Measurements from ENCODE around the gene PPP2R5C.

The PPP2R5C gene

DNA sequence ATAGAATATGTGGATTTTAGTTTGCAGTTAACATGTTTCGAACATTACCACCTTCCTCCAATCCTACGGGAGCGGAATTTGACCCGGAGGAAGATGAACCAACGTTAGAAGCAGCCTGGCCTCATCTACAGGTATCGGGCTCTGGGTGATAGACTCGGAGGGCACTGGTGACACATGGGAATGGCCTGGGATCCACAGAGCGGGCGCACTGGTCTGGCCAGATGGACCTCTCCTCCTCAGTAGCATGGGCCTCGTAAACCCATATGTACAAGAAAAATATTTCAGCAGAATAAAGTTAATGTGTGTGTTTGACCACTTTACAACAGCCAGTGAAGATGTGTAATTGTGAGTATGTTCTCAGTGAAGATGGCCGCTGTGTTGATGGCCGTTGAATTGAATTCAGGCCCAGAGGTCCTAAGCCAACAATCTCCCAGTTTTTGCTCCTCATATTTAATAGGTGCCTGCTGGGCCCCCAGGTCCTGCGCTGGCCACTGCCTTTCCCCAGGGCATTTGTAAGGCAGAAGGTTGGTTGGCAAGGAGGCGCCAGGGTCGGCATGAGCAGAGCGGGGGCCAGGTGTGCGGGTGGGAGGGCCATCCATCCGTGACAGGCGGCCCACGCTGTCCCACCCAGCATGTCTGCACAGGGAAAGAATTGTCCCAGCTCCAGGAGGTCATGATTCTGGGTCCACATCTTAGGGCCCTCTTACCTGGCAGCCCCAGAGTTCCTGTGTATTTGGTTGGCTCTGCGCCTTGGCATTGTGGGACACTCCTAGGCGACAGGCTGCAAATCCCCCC, 120.8 kb downstream of the PPP2R5C start:
- Histone ChIP-seq H3K27me3 (replicated peaks) (no peaks in the 10 kb centered on the region), H3K4me3 (ENCODE audit: low read depth, low read length) (no peak overlapping the region), H3K27ac (no peak overlapping the region), H3K36me3 (replicated peaks) (peaks cover 9% of the 10 kb centered on the region)
- no peak for DNase-seq
- TF ChIP-seq, protein P1, sequence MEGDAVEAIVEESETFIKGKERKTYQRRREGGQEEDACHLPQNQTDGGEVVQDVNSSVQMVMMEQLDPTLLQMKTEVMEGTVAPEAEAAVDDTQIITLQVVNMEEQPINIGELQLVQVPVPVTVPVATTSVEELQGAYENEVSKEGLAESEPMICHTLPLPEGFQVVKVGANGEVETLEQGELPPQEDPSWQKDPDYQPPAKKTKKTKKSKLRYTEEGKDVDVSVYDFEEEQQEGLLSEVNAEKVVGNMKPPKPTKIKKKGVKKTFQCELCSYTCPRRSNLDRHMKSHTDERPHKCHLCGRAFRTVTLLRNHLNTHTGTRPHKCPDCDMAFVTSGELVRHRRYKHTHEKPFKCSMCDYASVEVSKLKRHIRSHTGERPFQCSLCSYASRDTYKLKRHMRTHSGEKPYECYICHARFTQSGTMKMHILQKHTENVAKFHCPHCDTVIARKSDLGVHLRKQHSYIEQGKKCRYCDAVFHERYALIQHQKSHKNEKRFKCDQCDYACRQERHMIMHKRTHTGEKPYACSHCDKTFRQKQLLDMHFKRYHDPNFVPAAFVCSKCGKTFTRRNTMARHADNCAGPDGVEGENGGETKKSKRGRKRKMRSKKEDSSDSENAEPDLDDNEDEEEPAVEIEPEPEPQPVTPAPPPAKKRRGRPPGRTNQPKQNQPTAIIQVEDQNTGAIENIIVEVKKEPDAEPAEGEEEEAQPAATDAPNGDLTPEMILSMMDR (IDR thresholded peaks at IDR 0.05; ENCODE audit: low read depth, low read length, missing control alignments): no peak
- in situ Hi-C loops (cut with HindIII; ENCODE audit: low pct_ligation_motif_present, low sequenced_read_pairs): no loop called here

DNA sequence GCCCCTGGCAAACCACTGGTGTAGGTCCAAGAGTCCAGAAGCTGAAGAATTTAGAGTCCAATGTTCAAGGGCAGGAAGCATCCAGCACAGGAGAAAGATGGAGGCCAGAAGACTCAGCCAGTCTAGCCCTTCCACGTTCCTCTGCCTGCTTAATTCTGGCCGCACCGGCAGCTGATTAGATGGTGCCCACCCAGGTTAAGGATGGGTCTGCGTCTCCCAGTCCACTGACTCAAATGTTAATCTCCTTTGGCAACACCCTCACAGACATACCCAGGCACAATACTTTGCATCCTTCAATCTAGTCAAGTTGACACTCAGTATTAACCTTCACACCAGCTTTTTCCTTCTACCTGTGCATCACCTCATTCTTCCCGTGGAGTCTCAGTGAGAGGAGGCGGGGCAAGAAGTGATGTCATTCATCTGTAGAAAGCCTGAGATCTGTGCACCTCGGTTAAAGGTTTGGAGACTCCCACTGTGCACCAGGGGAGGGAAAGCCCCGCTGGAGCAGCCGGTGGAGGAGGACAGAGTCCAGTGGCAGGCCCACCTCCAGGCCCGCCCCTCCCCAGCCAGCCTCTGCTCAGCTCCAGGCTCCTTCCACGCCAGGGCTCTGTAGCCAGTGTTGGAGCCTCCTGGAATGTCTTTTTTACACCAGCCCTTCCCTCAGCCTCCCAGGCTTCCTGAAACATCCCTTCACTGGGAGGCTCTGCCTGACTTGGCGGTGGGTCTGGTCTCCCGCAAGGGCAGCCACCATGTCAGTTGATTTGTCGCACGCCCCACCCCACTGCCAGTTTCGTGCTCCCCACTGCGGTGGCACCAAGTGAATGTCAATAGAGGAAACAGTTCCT, 122.8 kb downstream of the PPP2R5C start:
- Histone ChIP-seq H3K27ac (no peak overlapping the region), H3K36me3 (replicated peaks) (peaks cover 16% of the 10 kb centered on the region), H3K4me3 (ENCODE audit: low read depth, low read length) (no peak overlapping the region), H3K27me3 (replicated peaks) (no peaks in the 10 kb centered on the region)
- TF ChIP-seq, protein P1 (IDR thresholded peaks at IDR 0.05; ENCODE audit: low read depth, low read length, missing control alignments): no peak
- no peak for DNase-seq
- in situ Hi-C loops (cut with HindIII; ENCODE audit: low pct_ligation_motif_present, low sequenced_read_pairs): no loop called here

DNA sequence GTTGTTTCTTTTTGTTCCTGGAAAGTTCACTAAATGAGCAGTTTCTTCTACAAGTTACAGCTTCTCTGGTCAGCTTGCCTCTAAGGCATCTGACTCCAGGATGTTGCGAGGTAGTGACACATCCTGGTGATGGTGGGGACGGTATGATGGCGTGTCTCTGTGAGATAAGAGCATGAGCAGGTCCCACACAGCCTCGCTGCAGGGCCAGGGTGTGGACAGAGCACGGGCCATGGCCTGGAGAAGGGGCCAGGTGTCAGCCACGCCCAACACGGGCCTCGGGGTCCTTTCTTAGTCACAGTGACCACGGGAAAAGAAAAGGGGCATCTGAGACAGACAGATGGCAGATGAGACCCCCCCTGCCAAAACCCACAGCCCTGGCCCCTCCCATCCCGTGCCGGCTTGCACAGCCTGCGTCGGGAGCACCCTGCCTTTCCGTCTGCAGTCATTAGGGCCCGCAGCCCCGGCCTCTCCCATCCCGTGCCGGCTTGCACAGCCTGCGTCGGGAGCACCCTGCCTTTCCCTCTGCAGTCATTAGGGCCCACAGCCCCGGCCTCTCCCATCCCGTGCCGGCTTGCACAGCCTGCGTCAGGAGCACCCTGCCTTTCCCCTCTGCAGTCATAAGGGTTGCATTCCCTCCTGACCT, 123.5 kb downstream of the PPP2R5C start:
- no peaks in the 10 kb centered on the region for H3K27me3 ChIP-seq (replicated peaks)
- TF ChIP-seq, protein P1 (IDR thresholded peaks at IDR 0.05; ENCODE audit: low read depth, low read length, missing control alignments): no peak
- in situ Hi-C loops (cut with HindIII; ENCODE audit: low pct_ligation_motif_present, low sequenced_read_pairs): no loop called here

DNA sequence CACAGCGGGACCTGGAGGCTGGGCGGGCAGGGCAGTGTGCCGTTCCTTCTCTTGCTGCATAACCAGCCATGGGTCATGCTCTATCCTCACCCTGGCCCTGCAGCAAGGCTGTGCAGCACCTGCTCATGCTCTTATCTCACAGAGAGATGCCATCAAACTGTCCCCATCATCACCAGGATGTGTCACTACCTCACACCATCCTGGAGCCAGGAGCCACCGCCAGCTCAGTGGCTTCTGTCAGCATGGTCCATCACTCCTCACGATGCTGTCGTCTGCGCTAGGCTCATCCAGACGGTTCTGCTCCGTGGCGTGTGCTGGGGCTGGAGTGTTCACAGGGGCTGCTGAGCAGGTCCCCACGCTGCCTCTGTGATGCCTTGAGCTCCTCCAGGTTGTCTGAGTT, 125.7 kb downstream of the PPP2R5C start:
- H3K4me3 ChIP-seq (ENCODE audit: low read depth, low read length): no peak overlapping the region
- H3K36me3 ChIP-seq (replicated peaks): peaks cover 18% of the 10 kb centered on the region
- TF ChIP-seq, protein P1 (IDR thresholded peaks at IDR 0.05; ENCODE audit: low read depth, low read length, missing control alignments): no peak
- no peaks in the 10 kb centered on the region for H3K27me3 ChIP-seq (replicated peaks)
- in situ Hi-C loops (cut with HindIII; ENCODE audit: low pct_ligation_motif_present, low sequenced_read_pairs): no loop called here
- no peak for DNase-seq
- H3K27ac ChIP-seq: no peak overlapping the region

More for the DNA sequence above, 123.5 kb downstream of the PPP2R5C start:
- peaks cover 17% of the 10 kb centered on the region for H3K36me3 ChIP-seq (replicated peaks)
- H3K27ac ChIP-seq: no peak overlapping the region
- H3K4me3 ChIP-seq (ENCODE audit: low read depth, low read length): no peak overlapping the region
- DNase-seq: no peak

DNA sequence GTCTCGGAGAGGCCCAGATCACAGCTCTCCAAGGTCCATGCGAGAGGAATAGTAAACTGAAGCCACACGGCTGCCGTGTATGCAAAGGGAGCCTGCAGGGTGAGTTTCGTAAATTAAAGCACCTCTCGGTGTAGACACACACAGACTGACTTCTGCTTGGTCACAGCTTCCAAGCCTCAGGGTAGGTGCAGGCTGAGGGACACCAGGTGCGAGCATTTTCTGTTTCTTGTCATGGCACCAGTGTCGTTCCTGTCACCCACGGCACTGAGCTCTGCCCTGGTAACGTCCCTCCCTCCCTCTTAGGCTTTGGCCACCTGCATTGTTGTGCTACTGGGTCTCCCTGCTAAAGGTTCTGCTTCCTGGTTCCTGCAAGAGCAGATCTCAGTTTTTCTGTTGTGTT, 126.7 kb downstream of the PPP2R5C start:
- in situ Hi-C loops (cut with HindIII; ENCODE audit: low pct_ligation_motif_present, low sequenced_read_pairs): no loop called here
- Histone ChIP-seq H3K36me3 (replicated peaks) (peaks cover 20% of the 10 kb centered on the region), H3K4me3 (ENCODE audit: low read depth, low read length) (no peak overlapping the region), H3K27ac (no peak overlapping the region), H3K27me3 (replicated peaks) (no peaks in the 10 kb centered on the region)
- DNase-seq: no peak
- TF ChIP-seq, protein P1 (IDR thresholded peaks at IDR 0.05; ENCODE audit: low read depth, low read length, missing control alignments): no peak
